Neural crest cell (in vitro differentiated cells): Measurements from ENCODE around the gene KCNRG. TPM values are rescaled to one million over a fixed set of nuclear protein-coding genes. Genes with fewer than 3 reads are reported as not detected.

Source experiments
- DNase-seq: peaks from one replicate; pipeline ENCODE4 v3.0.0; 2021; ENCODE audit warnings: low read depth, mixed read lengths, low spot score
- H3K27ac Mint-ChIP-seq: one replicate; pipeline ENCODE4 v1.8.0; 2021; ENCODE audit warnings: mild to moderate bottlenecking, mixed read lengths; ENCODE audit not compliant: unreplicated experiment
- H3K27me3 Mint-ChIP-seq: 2 replicates; pipeline ENCODE4 v1.8.0; 2021; ENCODE audit warnings: low read depth, mild to moderate bottlenecking, mixed read lengths
- H3K36me3 Mint-ChIP-seq: 2 replicates; pipeline ENCODE4 v1.8.0; 2021; ENCODE audit warnings: low read depth, mild to moderate bottlenecking, mixed read lengths
- H3K4me1 Mint-ChIP-seq: 2 replicates; pipeline ENCODE4 v1.8.0; 2021; ENCODE audit warnings: mixed read lengths
- H3K4me3 Mint-ChIP-seq: one replicate; pipeline ENCODE4 v1.8.0; 2021; ENCODE audit warnings: mild to moderate bottlenecking, mixed read lengths
- H3K9me3 Mint-ChIP-seq: 2 replicates; pipeline ENCODE4 v1.8.0; 2021; ENCODE audit warnings: mixed read lengths
- total RNA-seq: library from RNA; stranded (reverse); gene quantifications from 2 replicates; pipeline ENCODE4 v1.2.1, GENCODE V29; 2021
- TF ChIP-seq, protein P1 (sequence below): fragments of 200-600 bp; sonication (generic); conservative IDR thresholded peaks from 2 replicates; pipeline ENCODE4 v1.5.0; 2021; ENCODE audit warnings: antibody characterized with exemption, mild to moderate bottlenecking

Gene KCNRG
- total RNA-seq, 1 donor from 2014 or later: 1.4 TPM

GRCh38 chr13:49993666-49994065 lies 21.6 kb upstream of the KCNRG start:
- TF ChIP-seq, protein P1, sequence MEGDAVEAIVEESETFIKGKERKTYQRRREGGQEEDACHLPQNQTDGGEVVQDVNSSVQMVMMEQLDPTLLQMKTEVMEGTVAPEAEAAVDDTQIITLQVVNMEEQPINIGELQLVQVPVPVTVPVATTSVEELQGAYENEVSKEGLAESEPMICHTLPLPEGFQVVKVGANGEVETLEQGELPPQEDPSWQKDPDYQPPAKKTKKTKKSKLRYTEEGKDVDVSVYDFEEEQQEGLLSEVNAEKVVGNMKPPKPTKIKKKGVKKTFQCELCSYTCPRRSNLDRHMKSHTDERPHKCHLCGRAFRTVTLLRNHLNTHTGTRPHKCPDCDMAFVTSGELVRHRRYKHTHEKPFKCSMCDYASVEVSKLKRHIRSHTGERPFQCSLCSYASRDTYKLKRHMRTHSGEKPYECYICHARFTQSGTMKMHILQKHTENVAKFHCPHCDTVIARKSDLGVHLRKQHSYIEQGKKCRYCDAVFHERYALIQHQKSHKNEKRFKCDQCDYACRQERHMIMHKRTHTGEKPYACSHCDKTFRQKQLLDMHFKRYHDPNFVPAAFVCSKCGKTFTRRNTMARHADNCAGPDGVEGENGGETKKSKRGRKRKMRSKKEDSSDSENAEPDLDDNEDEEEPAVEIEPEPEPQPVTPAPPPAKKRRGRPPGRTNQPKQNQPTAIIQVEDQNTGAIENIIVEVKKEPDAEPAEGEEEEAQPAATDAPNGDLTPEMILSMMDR: no peak
- no peak for DNase-seq
- peak overlapping the region; percentile 60 for H3K4me3 Mint-ChIP-seq
- no peak overlapping the region for H3K27ac Mint-ChIP-seq
- H3K27me3 Mint-ChIP-seq: peaks cover 4% of the 10 kb centered on the region
- H3K4me1 Mint-ChIP-seq: peaks cover 24% of the 10 kb centered on the region
- H3K36me3 Mint-ChIP-seq: peaks cover 11% of the 10 kb centered on the region
- no peaks in the 10 kb centered on the region for H3K9me3 Mint-ChIP-seq

DNA sequence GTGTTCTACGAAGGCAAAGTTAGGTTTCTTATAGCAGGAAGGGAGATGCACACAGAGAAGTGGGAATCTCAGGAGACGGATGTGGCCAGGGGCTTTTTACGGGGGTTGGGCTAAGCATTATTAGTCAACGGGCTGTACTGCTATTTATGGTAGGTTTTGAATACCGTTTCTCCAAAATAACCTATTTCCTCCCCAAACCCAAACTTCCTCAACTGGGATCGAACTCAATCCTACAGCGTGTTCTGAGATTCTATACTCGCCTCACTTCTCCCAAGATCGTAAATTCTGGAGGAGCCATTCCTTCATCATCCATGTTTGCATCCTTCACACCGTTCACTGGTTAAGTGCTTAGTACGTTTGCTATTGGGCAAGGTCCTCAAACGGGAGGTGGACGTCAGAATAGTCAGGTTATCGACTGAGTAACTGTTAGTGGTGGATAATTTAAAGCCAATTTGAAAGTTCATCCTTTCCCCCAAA lies 19.6 kb upstream of the KCNRG start:
- H3K27ac Mint-ChIP-seq: no peak overlapping the region
- DNase-seq: no peak
- TF ChIP-seq, protein P1: no peak
- peaks cover 41% of the 10 kb centered on the region for H3K4me1 Mint-ChIP-seq
- peak overlapping the region; percentile 84 for H3K4me3 Mint-ChIP-seq
- H3K36me3 Mint-ChIP-seq: peaks cover 11% of the 10 kb centered on the region
- H3K9me3 Mint-ChIP-seq: no peaks in the 10 kb centered on the region
- H3K27me3 Mint-ChIP-seq: peaks cover 4% of the 10 kb centered on the region

DNA sequence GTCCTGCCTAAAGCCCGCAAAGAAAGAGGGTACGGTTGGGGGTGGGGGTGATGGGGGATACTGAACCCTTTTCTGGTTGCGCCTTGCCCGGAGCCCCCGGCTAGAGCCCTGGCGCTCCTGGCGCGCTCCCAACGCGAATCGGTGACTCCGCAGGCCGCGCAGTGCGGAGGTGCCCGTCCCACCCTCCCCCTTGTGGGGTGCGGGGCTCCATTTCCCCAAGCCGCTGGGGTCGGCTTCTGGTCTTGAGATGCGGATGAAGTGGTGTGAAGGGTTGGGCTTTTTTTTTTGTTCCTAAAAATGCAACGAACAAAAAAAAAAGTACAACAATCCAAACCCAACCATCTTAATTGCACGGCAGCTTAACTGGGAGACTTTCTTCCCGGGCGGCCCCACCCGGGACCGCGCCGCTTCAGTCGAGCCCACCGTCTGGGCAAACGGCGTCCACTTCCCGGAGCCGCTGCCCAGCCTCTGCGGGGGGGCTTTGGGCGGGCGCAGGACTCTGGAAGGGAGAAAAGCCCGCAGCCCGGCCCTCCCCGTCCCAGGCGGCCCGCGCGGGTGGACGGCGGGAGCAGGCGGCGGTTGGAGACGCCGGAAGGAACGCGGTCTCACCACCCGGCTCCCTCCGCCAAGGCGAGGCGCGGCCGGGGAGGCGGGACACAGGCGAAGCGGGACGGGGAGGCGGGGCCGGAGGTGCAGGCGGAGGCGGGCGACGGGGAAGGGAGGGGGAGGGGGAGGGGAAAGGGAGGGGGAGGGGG lies 18.9 kb upstream of the KCNRG start:
- Mint-ChIP-seq H3K36me3 (peaks cover 11% of the 10 kb centered on the region), H3K4me3 (peak overlapping the region; percentile 84), H3K27ac (no peak overlapping the region), H3K4me1 (peaks cover 43% of the 10 kb centered on the region), H3K9me3 (no peaks in the 10 kb centered on the region), H3K27me3 (peaks cover 4% of the 10 kb centered on the region)
- peak; percentile 86 for DNase-seq
- TF ChIP-seq, protein P1: peak; percentile 34

DNA sequence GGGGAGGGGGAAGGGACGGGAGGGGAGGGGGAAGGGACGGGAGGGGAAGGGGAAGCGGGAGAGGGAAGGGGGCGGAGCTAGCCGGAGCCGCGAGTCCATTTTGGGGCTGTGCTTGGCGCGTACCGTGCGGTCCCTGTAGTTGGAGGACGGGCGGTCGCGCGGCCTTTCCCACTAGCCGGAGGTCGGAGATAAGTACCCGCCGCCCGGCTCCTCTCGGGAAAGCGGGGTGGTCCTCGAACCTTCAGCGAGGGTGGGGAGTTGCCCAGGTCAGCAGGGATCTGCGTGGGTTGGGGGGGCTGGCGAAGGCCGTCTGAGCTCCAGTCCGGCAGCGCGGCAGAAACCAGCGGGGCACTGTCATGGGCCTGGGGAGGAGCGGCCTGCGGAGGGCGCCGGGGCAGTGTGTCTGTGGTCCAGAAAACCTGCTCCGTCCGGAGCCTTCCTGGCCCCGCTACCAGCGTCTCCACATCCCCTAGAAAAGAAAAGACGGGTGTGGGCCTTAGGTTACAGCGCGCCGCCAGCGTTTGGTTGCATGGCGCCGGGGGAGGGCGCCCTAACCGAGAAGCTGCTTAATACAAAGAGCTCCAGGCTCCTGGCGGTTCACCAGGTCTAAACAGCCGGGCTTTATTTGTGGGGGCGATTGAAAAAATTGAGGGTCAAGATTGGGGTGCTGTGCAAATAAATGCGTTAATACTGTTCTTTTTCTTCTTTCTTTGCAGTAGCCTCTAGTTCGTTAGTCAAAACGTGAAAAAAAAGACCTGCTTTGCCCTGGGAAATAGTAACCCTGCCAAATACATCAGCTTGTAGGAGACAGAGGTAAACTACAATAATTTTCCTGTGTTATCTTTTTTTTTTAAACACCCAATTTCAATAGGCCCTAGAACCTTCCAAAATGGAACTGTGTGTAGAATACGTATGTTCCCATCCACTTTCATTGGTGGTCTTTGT lies 18.0 kb upstream of the KCNRG start, which contains the start of gene TRIM13:
TSS of gene TRIM13 (plus strand) at position 92 of the 945 bp plus-strand sequence. CDS start 14,899 bp downstream, outside the sequence.
- no peaks in the 10 kb centered on the region for H3K9me3 Mint-ChIP-seq
- H3K27ac Mint-ChIP-seq: peak within 1 kb of the TSS; percentile 97
- H3K27me3 Mint-ChIP-seq: peaks cover 4% of the 10 kb centered on the region
- peak; percentile 79 for DNase-seq
- peaks cover 11% of the 10 kb centered on the region for H3K36me3 Mint-ChIP-seq
- TF ChIP-seq, protein P1: peak; percentile 80
- H3K4me1 Mint-ChIP-seq: peaks cover 43% of the 10 kb centered on the region
- H3K4me3 Mint-ChIP-seq: peak within 1 kb of the TSS; percentile 98

- Mint-ChIP-seq H3K4me3 (peak overlapping the region; percentile 98), H3K4me1 (peaks cover 46% of the 10 kb centered on the region), H3K36me3 (peaks cover 11% of the 10 kb centered on the region), H3K27ac (peak overlapping the region; percentile 97), H3K27me3 (peaks cover 4% of the 10 kb centered on the region), H3K9me3 (no peaks in the 10 kb centered on the region)
- no peak for DNase-seq
- TF ChIP-seq, protein P1: no peak
Measured at GRCh38 chr13:49997955-49998354, 17.3 kb upstream of the KCNRG start.
